HCT116 (cell line): ENCODE data around the gene ITSN1. TPM values are rescaled to one million over a fixed set of nuclear protein-coding genes. Genes with fewer than 3 reads are reported as not detected.

Source experiments
- ATAC-seq: fragments of 200-7000 bp; cut with Tn5 transposase; 2 replicates; pipeline ENCODE4 v1.9.1; 2020; ENCODE audit warnings: mild to moderate bottlenecking, moderate library complexity
- BruUV-seq: library from RNA; stranded (reverse); fragments of 400-500 nt; replicated peaks from 2 replicates; lab custom pipeline; 2021; lab: Mats Ljungman, UMichigan
- CTCF ChIA-PET: fragments of 300-600 bp; sonication (Branson Sonifier 250); formaldehyde crosslinking; loops from one replicate; lab custom pipeline; 2021; ENCODE audit warnings: antibody characterized with exemption; lab: Charles Lee
- POLR2A ChIA-PET: fragments of 300-600, 350-600 bp; sonication (Branson Sonifier 250); formaldehyde crosslinking; loops from one replicate; lab custom pipeline; 2021; ENCODE audit warnings: antibody characterized with exemption; lab: Charles Lee
- RAD21 ChIA-PET, 2 experiments: fragments of 300-600 bp; sonication (Branson Sonifier 250); formaldehyde crosslinking; loops; one replicate each; lab custom pipeline; 2023; ENCODE audit warnings: low total read pairs in 2 of 2; ENCODE audit not compliant: uncharacterized antibody in 2 of 2, unreplicated experiment in 2 of 2, low non-redundant PET in 1 of 2; lab: Charles Lee
- DNase-seq: peaks from one replicate; pipeline ENCODE4 v3.0.0-alpha.2; 2010; ENCODE audit warnings: low read depth, low spot score
- H2AFZ ChIP-seq: fragments of 200-600 bp; shearing (Covaris generic), sonication (generic); 2 replicates; pipeline ENCODE4 v1.6.1; 2017; ENCODE audit warnings: low read depth, mixed run types, mixed read lengths, antibody characterized with exemption, low read length; ENCODE audit not compliant: poor library complexity, severe bottlenecking
- H3K27ac ChIP-seq: 2 replicates; pipeline ENCODE4 v1.5.1; 2012; ENCODE audit warnings: low read depth, low read length
- H3K27me3 ChIP-seq: fragments of 200-600 bp; sonication (generic); 2 replicates; pipeline ENCODE4 v1.6.1; 2016; ENCODE audit warnings: mixed run types, low read length, mixed read lengths; ENCODE audit not compliant: insufficient read depth
- H3K36me3 ChIP-seq, 2 experiments: fragments of 200-500 bp in 1 of 2; fragments of 200-600 bp in 1 of 2; sonication (Bioruptor generic) in 1 of 2; sonication (generic) in 1 of 2; 2 replicates each; pipeline versions ENCODE4 v1.5.1 to v1.6.1; 2014 to 2016; ENCODE audit warnings: low read length in 2 of 2, inconsistent platforms in 1 of 2, mixed read lengths in 1 of 2, mixed run types in 1 of 2; ENCODE audit not compliant: insufficient read depth in 2 of 2, control insufficient read depth in 1 of 2
- H3K4me1 ChIP-seq, 2 experiments: fragments of 200-600 bp in 1 of 2; sonication (generic) in 1 of 2; 2 replicates each; pipeline versions ENCODE4 v1.5.1 to v1.6.1; 2012 to 2017; ENCODE audit warnings: low read length in 2 of 2, inconsistent platforms in 1 of 2, mild to moderate bottlenecking in 1 of 2, mixed read lengths in 1 of 2, mixed run types in 1 of 2, moderate library complexity in 1 of 2; ENCODE audit not compliant: insufficient read depth in 2 of 2, control insufficient read depth in 1 of 2
- H3K4me2 ChIP-seq: fragments of 200-600 bp; sonication (generic); 2 replicates; pipeline ENCODE4 v1.6.1; 2017; ENCODE audit warnings: mixed run types, low read length, mixed read lengths
- H3K4me3 ChIP-seq, 2 experiments: fragments of 200-600 bp in 1 of 2; sonication (generic) in 1 of 2; replicated peaks in 1 of 2; 2 replicates each; pipeline ENCODE4 v1.5.1; 2011 to 2016; ENCODE audit warnings: low read length in 2 of 2, control low read depth in 1 of 2, low read depth in 1 of 2, mild to moderate bottlenecking in 1 of 2, mixed read lengths in 1 of 2, mixed run types in 1 of 2
- H3K79me2 ChIP-seq: fragments of 200-600 bp; sonication (generic); 2 replicates; pipeline ENCODE4 v1.6.1; 2017; ENCODE audit warnings: mild to moderate bottlenecking, mixed run types, low read length, moderate library complexity, mixed read lengths; ENCODE audit not compliant: insufficient read depth
- H3K9ac ChIP-seq: fragments of 200-600 bp; sonication (generic); 2 replicates; pipeline ENCODE4 v1.6.1; 2016; ENCODE audit warnings: low read length, mixed read lengths
- H3K9me2 ChIP-seq: fragments of 200-600 bp; sonication (generic), shearing (Covaris generic); 2 replicates; pipeline ENCODE4 v1.6.1; 2017; ENCODE audit warnings: mixed run types, mild to moderate bottlenecking, moderate library complexity; ENCODE audit not compliant: insufficient read depth
- H3K9me3 ChIP-seq, 2 experiments: fragments of 200-500 bp in 1 of 2; fragments of 200-600 bp in 1 of 2; sonication (Bioruptor generic) in 1 of 2; sonication (generic) in 1 of 2; 2 replicates each; pipeline ENCODE4 v1.6.1; 2014 to 2017; ENCODE audit warnings: low read length in 2 of 2, mixed read lengths in 2 of 2, inconsistent platforms in 1 of 2, low read depth in 1 of 2, mild to moderate bottlenecking in 1 of 2, mixed run types in 1 of 2, moderate library complexity in 1 of 2; ENCODE audit not compliant: control insufficient read depth in 1 of 2, insufficient read depth in 1 of 2
- H4K20me1 ChIP-seq: fragments of 200-600 bp; sonication (generic), shearing (Covaris generic); 2 replicates; pipeline ENCODE4 v1.6.1; 2017; ENCODE audit warnings: mixed run types, mild to moderate bottlenecking, moderate library complexity; ENCODE audit not compliant: insufficient read depth
- CBX3 ChIP-seq: IDR thresholded peaks from 2 replicates; pipeline ENCODE4 v1.6.1; 2012; ENCODE audit warnings: low read depth
- EGR1 ChIP-seq: IDR thresholded peaks from 2 replicates; pipeline ENCODE4 v1.6.1; 2012; ENCODE audit warnings: low read depth
- ELF1 ChIP-seq: IDR thresholded peaks from 2 replicates; pipeline ENCODE4 v1.6.1; 2012; ENCODE audit warnings: low read depth, borderline replicate concordance
- EZH2 ChIP-seq: fragments of 200-600 bp; sonication (generic); IDR thresholded peaks from 2 replicates; pipeline ENCODE4 v1.6.1; 2017; ENCODE audit warnings: antibody characterized with exemption, mixed run types
- FOSL1 ChIP-seq: IDR thresholded peaks from 2 replicates; pipeline ENCODE4 v1.6.1; 2012; ENCODE audit warnings: low read depth
- JUND ChIP-seq: IDR thresholded peaks from 2 replicates; pipeline ENCODE4 v1.6.1; 2012
- POLR2A ChIP-seq: IDR thresholded peaks from 2 replicates; pipeline ENCODE4 v1.7.0; 2011; ENCODE audit warnings: borderline replicate concordance; ENCODE audit not compliant: insufficient read depth, insufficient read length; ENCODE audit errors: extremely low read depth
- POLR2AphosphoS5 ChIP-seq: IDR thresholded peaks from 2 replicates; pipeline ENCODE4 v1.6.1; 2011; ENCODE audit warnings: mild to moderate bottlenecking, low read depth, low read length, moderate library complexity
- TCF7L2 ChIP-seq: IDR thresholded peaks from 2 replicates; pipeline ENCODE4 v1.7.0; 2011; ENCODE audit warnings: borderline replicate concordance, inconsistent platforms; ENCODE audit not compliant: insufficient read depth, insufficient read length; ENCODE audit errors: extremely low read depth
- YY1 ChIP-seq: IDR thresholded peaks from 2 replicates; pipeline ENCODE4 v1.6.1; 2011; ENCODE audit warnings: low read length, low read depth, moderate library complexity, mild to moderate bottlenecking; ENCODE audit not compliant: insufficient replicate concordance; ENCODE audit errors: extremely low read depth
- ZNF274 ChIP-seq: fragments of 200-500 bp; sonication (Bioruptor generic); IDR thresholded peaks from 2 replicates; pipeline ENCODE4 v1.6.1; 2014; ENCODE audit warnings: mild to moderate bottlenecking, low read depth, low read length, inconsistent platforms
- intact Hi-C: fragments of 100-400 bp; cut with micrococcal nuclease; formaldehyde crosslinking; loops from 2 replicates; pipeline ENCODE4 v1.10.0; 2022
- total RNA-seq: library from RNA; stranded (reverse); gene quantifications from one replicate; pipeline ENCODE4 v1.2.1, GENCODE V29; 2021; ENCODE audit not compliant: unreplicated experiment
- TF ChIP-seq, protein P1 (sequence below): IDR thresholded peaks from 2 replicates; pipeline ENCODE4 v1.6.1; 2011; ENCODE audit warnings: mild to moderate bottlenecking, low read length, moderate library complexity; ENCODE audit not compliant: insufficient replicate concordance; ENCODE audit errors: extremely low read depth
- TF ChIP-seq, protein P2 (sequence below): IDR thresholded peaks from 2 replicates; pipeline ENCODE4 v1.6.1; 2012
- TF ChIP-seq, protein P3 (sequence below): IDR thresholded peaks from 2 replicates; pipeline ENCODE4 v1.6.1; 2012

Gene ITSN1
- total RNA-seq, 1 experiment from 2014 or later, result 25.8 TPM

GRCh38 chr21:33881689-33882440 lies 239.6 kb downstream of the ITSN1 start:
- BruUV-seq, result no TSS peak
- no peaks in the 10 kb centered on the region for H3K4me1 ChIP-seq
- no peak overlapping the region for H3K9ac ChIP-seq
- TF ChIP-seq TCF7L2 (no peak), POLR2A (no peak), EGR1 (no peak), CBX3 (no peak), JUND (no peak)
- TF ChIP-seq, protein P1, sequence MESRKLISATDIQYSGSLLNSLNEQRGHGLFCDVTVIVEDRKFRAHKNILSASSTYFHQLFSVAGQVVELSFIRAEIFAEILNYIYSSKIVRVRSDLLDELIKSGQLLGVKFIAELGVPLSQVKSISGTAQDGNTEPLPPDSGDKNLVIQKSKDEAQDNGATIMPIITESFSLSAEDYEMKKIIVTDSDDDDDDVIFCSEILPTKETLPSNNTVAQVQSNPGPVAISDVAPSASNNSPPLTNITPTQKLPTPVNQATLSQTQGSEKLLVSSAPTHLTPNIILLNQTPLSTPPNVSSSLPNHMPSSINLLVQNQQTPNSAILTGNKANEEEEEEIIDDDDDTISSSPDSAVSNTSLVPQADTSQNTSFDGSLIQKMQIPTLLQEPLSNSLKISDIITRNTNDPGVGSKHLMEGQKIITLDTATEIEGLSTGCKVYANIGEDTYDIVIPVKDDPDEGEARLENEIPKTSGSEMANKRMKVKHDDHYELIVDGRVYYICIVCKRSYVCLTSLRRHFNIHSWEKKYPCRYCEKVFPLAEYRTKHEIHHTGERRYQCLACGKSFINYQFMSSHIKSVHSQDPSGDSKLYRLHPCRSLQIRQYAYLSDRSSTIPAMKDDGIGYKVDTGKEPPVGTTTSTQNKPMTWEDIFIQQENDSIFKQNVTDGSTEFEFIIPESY, result no peak
- TF ChIP-seq, protein P2, sequence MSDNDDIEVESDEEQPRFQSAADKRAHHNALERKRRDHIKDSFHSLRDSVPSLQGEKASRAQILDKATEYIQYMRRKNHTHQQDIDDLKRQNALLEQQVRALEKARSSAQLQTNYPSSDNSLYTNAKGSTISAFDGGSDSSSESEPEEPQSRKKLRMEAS, result no peak
- H3K9me2 ChIP-seq, result no peaks in the 10 kb centered on the region
- no peaks in the 10 kb centered on the region for H3K9me3 ChIP-seq
- H3K36me3 ChIP-seq, result no peaks in the 10 kb centered on the region
- no peaks in the 10 kb centered on the region for H4K20me1 ChIP-seq
- intact Hi-C loops, result no loop called here
- RAD21 ChIA-PET, result no interaction called here
- POLR2A ChIA-PET, result no interaction called here
- no peak overlapping the region for H3K4me3 ChIP-seq
- DNase-seq (no peak), ATAC-seq (no peak)
- H3K27ac ChIP-seq, result no peak overlapping the region
- CTCF ChIA-PET, result no interaction called here
- no peaks in the 10 kb centered on the region for H3K79me2 ChIP-seq
- no peak overlapping the region for H3K4me2 ChIP-seq
- no peak overlapping the region for H2AFZ ChIP-seq
- no peaks in the 10 kb centered on the region; the same call in 1 of the 2 replicates for H3K27me3 ChIP-seq

DNA sequence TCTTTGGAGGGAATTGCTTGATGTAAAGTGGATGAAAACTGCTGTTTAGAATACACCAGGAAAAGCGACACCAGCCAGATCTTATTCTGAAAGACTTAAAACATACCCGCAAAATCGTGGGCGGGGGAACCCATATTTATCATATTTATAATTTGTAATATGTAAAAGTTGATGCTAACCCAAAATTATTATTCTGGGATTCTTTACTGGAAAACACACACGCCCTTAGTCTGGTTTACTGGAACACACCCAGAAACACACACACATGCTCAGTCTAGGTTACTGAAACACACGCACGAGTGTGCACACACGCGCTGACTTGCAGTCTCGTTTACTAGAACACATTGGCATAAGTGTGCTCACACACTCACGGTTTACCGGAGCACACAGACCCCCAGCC lies 240.8 kb downstream of the ITSN1 start:
- DNase-seq (no peak), ATAC-seq (no peak)
- no peaks in the 10 kb centered on the region for H3K79me2 ChIP-seq
- intact Hi-C loops, result no loop called here
- H3K27ac ChIP-seq, result no peak overlapping the region
- H3K9me2 ChIP-seq, result no peaks in the 10 kb centered on the region
- H3K27me3 ChIP-seq, result no peaks in the 10 kb centered on the region; the same call in 1 of the 2 replicates
- no peaks in the 10 kb centered on the region for H4K20me1 ChIP-seq
- no peak overlapping the region for H3K4me2 ChIP-seq
- no peaks in the 10 kb centered on the region for H3K9me3 ChIP-seq
- ChIA-PET RAD21 (no interaction called here), POLR2A (no interaction called here), CTCF (no interaction called here)
- H3K4me3 ChIP-seq, result no peak overlapping the region
- no peak overlapping the region for H3K9ac ChIP-seq
- no peaks in the 10 kb centered on the region for H3K4me1 ChIP-seq
- no peak overlapping the region for H2AFZ ChIP-seq
- no peaks in the 10 kb centered on the region for H3K36me3 ChIP-seq
- BruUV-seq, result no TSS peak
- TF ChIP-seq FOSL1, result no peak
- TF ChIP-seq, protein P1, result no peak
- no peak for TF ChIP-seq EZH2
- no peak for TF ChIP-seq POLR2AphosphoS5
- TF ChIP-seq EGR1, result no peak
- TF ChIP-seq YY1, result no peak
- TF ChIP-seq, protein P2, result no peak
- TF ChIP-seq ZNF274, result no peak
- no peak for TF ChIP-seq POLR2A
- TF ChIP-seq ELF1, result no peak
- TF ChIP-seq TCF7L2, result no peak
- TF ChIP-seq, protein P3, sequence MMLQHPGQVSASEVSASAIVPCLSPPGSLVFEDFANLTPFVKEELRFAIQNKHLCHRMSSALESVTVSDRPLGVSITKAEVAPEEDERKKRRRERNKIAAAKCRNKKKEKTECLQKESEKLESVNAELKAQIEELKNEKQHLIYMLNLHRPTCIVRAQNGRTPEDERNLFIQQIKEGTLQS, result no peak
